Adrenal gland (tissue), 5 donors: Measurements from ENCODE around the gene SFXN5.
"Not testable (repeated sequence)": the region's sequence is repeated elsewhere in the genome, so short reads cannot be mapped to it uniquely, and the experiment has no call there.

Source experiments
- CTCF ChIP-seq, 6 experiments: fragments of 450-650 bp in 4 of 6; fragments of 200-600 bp in 2 of 6; sonication (generic) in 1 of 6; IDR thresholded peaks; 1 replicate in 5 of 6; 2 replicates in 1 of 6; pipeline versions ENCODE4 v1.5.1 to v1.8.0; 2016 to 2021; ENCODE audit warnings: antibody characterized with exemption in 6 of 6, mild to moderate bottlenecking in 2 of 6, moderate library complexity in 1 of 6
- POLR2A ChIP-seq, 2 donors: fragments of 450-650 bp; IDR thresholded peaks; one replicate each; pipeline ENCODE4 v1.6.1; 2017; ENCODE audit warnings: antibody characterized with exemption in 2 of 2, mild to moderate bottlenecking in 2 of 2, moderate library complexity in 1 of 2
- donor health status: DM: no; HTN: no; CAD: no.

GRCh38 chr2:73065070-73065469, 6.4 kb downstream of the SFXN5 start:
- not testable (repeated sequence) for TF ChIP-seq CTCF, POLR2A (IDR thresholded peaks at IDR 0.05)
